ENCODE data around the gene GARNL3.

DNA sequence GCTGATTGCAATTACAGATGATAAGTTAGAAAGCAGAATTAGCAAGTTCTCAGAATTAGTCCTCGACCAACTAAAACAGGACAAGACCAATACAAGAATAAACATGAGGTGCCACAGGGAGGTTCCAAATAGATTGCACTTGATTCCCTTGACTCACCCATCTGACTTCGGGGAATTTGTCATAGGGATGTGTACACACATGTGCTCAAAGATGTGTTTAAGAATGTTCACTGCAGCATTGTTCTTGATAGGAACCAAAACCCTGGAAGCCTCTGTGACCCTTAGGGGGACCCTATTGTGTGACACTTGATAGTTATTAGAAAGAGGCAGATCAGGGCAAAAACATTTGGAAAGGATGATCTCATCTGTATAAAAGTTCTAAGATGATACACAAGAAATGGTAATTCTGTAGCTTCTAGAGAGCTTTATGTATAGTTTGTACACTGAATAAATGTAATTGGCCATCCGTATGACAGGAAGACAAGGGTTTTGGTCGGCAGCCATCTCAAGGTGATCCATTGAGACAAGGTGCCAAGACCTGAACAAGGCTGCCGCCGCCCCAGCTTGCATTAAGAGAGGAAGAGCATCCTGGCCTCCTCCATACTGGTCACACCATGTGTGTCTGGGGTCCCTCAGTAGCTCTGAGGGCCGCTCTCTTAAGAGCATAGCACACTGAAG lies 48.2 kb upstream of the GARNL3 start:
- TF ChIP-seq, protein P1, sequence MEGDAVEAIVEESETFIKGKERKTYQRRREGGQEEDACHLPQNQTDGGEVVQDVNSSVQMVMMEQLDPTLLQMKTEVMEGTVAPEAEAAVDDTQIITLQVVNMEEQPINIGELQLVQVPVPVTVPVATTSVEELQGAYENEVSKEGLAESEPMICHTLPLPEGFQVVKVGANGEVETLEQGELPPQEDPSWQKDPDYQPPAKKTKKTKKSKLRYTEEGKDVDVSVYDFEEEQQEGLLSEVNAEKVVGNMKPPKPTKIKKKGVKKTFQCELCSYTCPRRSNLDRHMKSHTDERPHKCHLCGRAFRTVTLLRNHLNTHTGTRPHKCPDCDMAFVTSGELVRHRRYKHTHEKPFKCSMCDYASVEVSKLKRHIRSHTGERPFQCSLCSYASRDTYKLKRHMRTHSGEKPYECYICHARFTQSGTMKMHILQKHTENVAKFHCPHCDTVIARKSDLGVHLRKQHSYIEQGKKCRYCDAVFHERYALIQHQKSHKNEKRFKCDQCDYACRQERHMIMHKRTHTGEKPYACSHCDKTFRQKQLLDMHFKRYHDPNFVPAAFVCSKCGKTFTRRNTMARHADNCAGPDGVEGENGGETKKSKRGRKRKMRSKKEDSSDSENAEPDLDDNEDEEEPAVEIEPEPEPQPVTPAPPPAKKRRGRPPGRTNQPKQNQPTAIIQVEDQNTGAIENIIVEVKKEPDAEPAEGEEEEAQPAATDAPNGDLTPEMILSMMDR (IDR thresholded peaks at IDR 0.05) = no peak
- TF ChIP-seq POLR2A (IDR thresholded peaks at IDR 0.05) = no peak

Measured in right lobe of liver (tissue), 4 donors.